ENCODE measurements around the gene SWT1. TPM values are rescaled to one million over a fixed set of nuclear protein-coding genes. Genes with fewer than 3 reads are reported as not detected.

Gene SWT1
- total RNA-seq, 6 experiments from 2014 or later = 2.0 to 3.9 (median 2.4) TPM

GRCh38 chr1:185112356-185112755 is 44.6 kb upstream of the SWT1 start:
- Histone ChIP-seq H3K27me3 (no peaks in the 10 kb centered on the region), H3K36me3 (no peaks in the 10 kb centered on the region), H3K27ac (no peak overlapping the region), H3K4me3 (no peak overlapping the region), H3K9me3 (peaks cover 0 to 9% (median 0%) of the 10 kb centered on the region in 4 donors), H3K4me1 (no peaks in the 10 kb centered on the region)
- intact Hi-C loops (cut with DNase I) = no loop called here
- TF ChIP-seq CTCF (IDR thresholded peaks at IDR 0.05) = no peak
- no peak for TF ChIP-seq POLR2A (IDR thresholded peaks at IDR 0.05)
- no peak for DNase-seq
- no peak for ATAC-seq
- 92% methylated on average over 2 of the region's 2 CpGs for WGBS (ENCODE audit: insufficient coverage, low coverage, low lambda C conversion rate, missing lambda C conversion rate)

GRCh38 chr1:185129708-185130107 is 27.3 kb upstream of the SWT1 start:
- H3K9me3 ChIP-seq = no peaks in the 10 kb centered on the region
- intact Hi-C loops (cut with DNase I) = no loop called here

GRCh38 chr1:185132534-185132933 is 24.4 kb upstream of the SWT1 start:
- intact Hi-C loops (cut with DNase I) = no loop called here
- 80% methylated on average over 1 of the region's 1 CpG for WGBS (ENCODE audit: insufficient coverage, low coverage, low lambda C conversion rate, missing lambda C conversion rate)

More at GRCh38 chr1:185129708-185130107, 27.3 kb upstream of the SWT1 start:
- no peak overlapping the region for H3K4me3 ChIP-seq
- DNase-seq (no peak), ATAC-seq (no peak)
- peaks cover 0 to 4% (median 0%) of the 10 kb centered on the region in 4 donors for H3K4me1 ChIP-seq
- TF ChIP-seq POLR2A (IDR thresholded peaks at IDR 0.05) (no peak), CTCF (IDR thresholded peaks at IDR 0.05) (no peak)
- H3K27me3 ChIP-seq = no peaks in the 10 kb centered on the region
- no peak overlapping the region for H3K27ac ChIP-seq
- peaks cover 0 to 71% (median 18%) of the 10 kb centered on the region in 4 donors for H3K36me3 ChIP-seq
- 73% methylated on average over 2 of the region's 2 CpGs for WGBS (ENCODE audit: insufficient coverage, low coverage, low lambda C conversion rate, missing lambda C conversion rate)

GRCh38 chr1:185137896-185138545 is 18.9 kb upstream of the SWT1 start:
- Histone ChIP-seq H3K27ac (no peak overlapping the region), H3K4me3 (no peak overlapping the region), H3K27me3 (no peaks in the 10 kb centered on the region), H3K36me3 (peaks cover 0 to 71% (median 4%) of the 10 kb centered on the region in 4 donors), H3K4me1 (peaks cover 0 to 1% (median 0%) of the 10 kb centered on the region in 4 donors), H3K9me3 (no peaks in the 10 kb centered on the region)
- DNase-seq = no peak
- no peak for ATAC-seq
- WGBS (ENCODE audit: insufficient coverage, low coverage, low lambda C conversion rate, missing lambda C conversion rate) = 80% methylated on average over 1 of the region's 1 CpG
- intact Hi-C loops (cut with DNase I) = no loop called here
- TF ChIP-seq POLR2A (IDR thresholded peaks at IDR 0.05) (no peak), CTCF (IDR thresholded peaks at IDR 0.05) (no peak)

More at GRCh38 chr1:185132534-185132933, 24.4 kb upstream of the SWT1 start:
- peaks cover 0 to 4% (median 0%) of the 10 kb centered on the region in 4 donors for H3K4me1 ChIP-seq
- peaks cover 0 to 60% (median 11%) of the 10 kb centered on the region in 4 donors for H3K36me3 ChIP-seq
- DNase-seq = no peak
- ATAC-seq = no peak
- H3K9me3 ChIP-seq = no peaks in the 10 kb centered on the region
- no peak overlapping the region for H3K4me3 ChIP-seq
- no peak overlapping the region for H3K27ac ChIP-seq
- no peak for TF ChIP-seq POLR2A (IDR thresholded peaks at IDR 0.05)
- no peaks in the 10 kb centered on the region for H3K27me3 ChIP-seq

GRCh38 chr1:185139246-185139645 is 17.7 kb upstream of the SWT1 start:
- intact Hi-C loops (cut with DNase I) = no loop called here
- Histone ChIP-seq H3K27me3 (no peaks in the 10 kb centered on the region), H3K36me3 (peaks cover 0 to 76% (median 4%) of the 10 kb centered on the region in 4 donors), H3K9me3 (no peaks in the 10 kb centered on the region), H3K27ac (no peak overlapping the region), H3K4me1 (no peaks in the 10 kb centered on the region), H3K4me3 (no peak overlapping the region)
- ATAC-seq (no peak), DNase-seq (no peak)
- no peak for TF ChIP-seq CTCF (IDR thresholded peaks at IDR 0.05)
- no peak for TF ChIP-seq POLR2A (IDR thresholded peaks at IDR 0.05)
- 92% methylated on average over 4 of the region's 4 CpGs for WGBS (ENCODE audit: insufficient coverage, low coverage, low lambda C conversion rate, missing lambda C conversion rate)
